IMR-90 (cell line): Measurements from ENCODE around the gene NCS1. TPM values are rescaled to one million over a fixed set of nuclear protein-coding genes. Genes with fewer than 3 reads are reported as not detected.

Experiments used
- ATAC-seq: fragments of 200-7000 bp; cut with Tn5 transposase; 2 replicates; pipeline ENCODE4 v1.9.1; 2020; ENCODE audit warnings: low read depth, mild to moderate bottlenecking, moderate library complexity
- BruUV-seq: library from RNA; stranded (reverse); fragments of 400-500 nt; replicated peaks from 2 replicates; lab custom pipeline; 2021; lab: Mats Ljungman, UMichigan
- CTCF ChIA-PET: fragments of 300-600 bp; formaldehyde crosslinking; extraction: SDS; loops from one replicate; lab custom pipeline; 2021; ENCODE audit warnings: antibody characterized with exemption; lab: Yijun Ruan, JAX
- POLR2A ChIA-PET: fragments of 300-600 bp; sonication (Branson Sonifier 250); formaldehyde crosslinking; loops from one replicate; lab custom pipeline; 2022; ENCODE audit warnings: antibody characterized with exemption; ENCODE audit not compliant: unreplicated experiment; lab: Charles Lee
- DNase-seq: peaks from one replicate; pipeline ENCODE4 v3.0.0; 2013
- H2AFZ ChIP-seq: replicated peaks from 2 replicates; pipeline ENCODE3; 2013; ENCODE audit warnings: low read length, mild to moderate bottlenecking; ENCODE audit not compliant: poor library complexity
- H2AK5ac ChIP-seq: 2 replicates; pipeline ENCODE4 v1.6.1; 2013; ENCODE audit warnings: low read depth, low read length, inconsistent platforms
- H2AK9ac ChIP-seq: replicated peaks from 2 replicates; pipeline ENCODE3; 2013; ENCODE audit warnings: mild to moderate bottlenecking, low read depth, low read length, moderate library complexity; ENCODE audit not compliant: poor library complexity
- H2BK120ac ChIP-seq: 2 replicates; pipeline ENCODE4 v1.6.1; 2013; ENCODE audit warnings: low read depth, low read length, inconsistent platforms
- H2BK15ac ChIP-seq: 3 replicates; pipeline ENCODE4 v1.6.1; 2013; ENCODE audit warnings: low read depth, low read length, inconsistent platforms
- H2BK20ac ChIP-seq: 2 replicates; pipeline ENCODE4 v1.6.1; 2013; ENCODE audit warnings: low read depth, mild to moderate bottlenecking, inconsistent platforms, low read length, moderate library complexity
- H2BK5ac ChIP-seq: 2 replicates; pipeline ENCODE4 v1.6.1; 2013; ENCODE audit warnings: mild to moderate bottlenecking, low read depth, low read length, inconsistent platforms; ENCODE audit not compliant: poor library complexity, severe bottlenecking
- H3K14ac ChIP-seq: replicated peaks from 2 replicates; pipeline ENCODE4 v1.6.1; 2013; ENCODE audit warnings: low read depth, low read length, inconsistent platforms
- H3K18ac ChIP-seq: 2 replicates; pipeline ENCODE4 v1.6.1; 2013; ENCODE audit warnings: low read depth, low read length, control low read depth
- H3K23ac ChIP-seq: 2 replicates; pipeline ENCODE4 v1.6.1; 2013; ENCODE audit warnings: low read depth, low read length, inconsistent platforms
- H3K27ac ChIP-seq: 2 replicates; pipeline ENCODE4 v1.5.1; 2013; ENCODE audit warnings: mild to moderate bottlenecking, control low read depth, low read length; ENCODE audit not compliant: insufficient read depth
- H3K27me3 ChIP-seq: 2 replicates; pipeline ENCODE4 v1.6.1; 2013; ENCODE audit warnings: low read length; ENCODE audit not compliant: control insufficient read depth, insufficient read depth
- H3K36me3 ChIP-seq: 2 replicates; pipeline ENCODE4 v1.6.1; 2013; ENCODE audit warnings: low read length, mixed read lengths; ENCODE audit not compliant: control insufficient read depth, insufficient read depth
- H3K4ac ChIP-seq: 2 replicates; pipeline ENCODE4 v1.6.1; 2013; ENCODE audit warnings: low read depth, low read length, inconsistent platforms
- H3K4me1 ChIP-seq: 2 replicates; pipeline ENCODE4 v1.6.1; 2013; ENCODE audit warnings: low read length, mixed read lengths; ENCODE audit not compliant: control insufficient read depth, insufficient read depth
- H3K4me2 ChIP-seq: 2 replicates; pipeline ENCODE4 v1.6.1; 2013; ENCODE audit warnings: low read depth, mild to moderate bottlenecking, control low read depth, low read length, moderate library complexity
- H3K4me3 ChIP-seq: 2 replicates; pipeline ENCODE4 v1.5.1; 2013; ENCODE audit warnings: low read depth, mild to moderate bottlenecking, control low read depth, low read length, moderate library complexity; ENCODE audit not compliant: insufficient read depth
- H3K56ac ChIP-seq: 2 replicates; pipeline ENCODE4 v1.6.1; 2013; ENCODE audit warnings: low read length, inconsistent platforms; ENCODE audit not compliant: insufficient read depth; ENCODE audit errors: extremely low read depth
- H3K79me1 ChIP-seq, 2 experiments: 2 replicates each; pipeline ENCODE4 v1.6.1; 2013; ENCODE audit warnings: low read length in 2 of 2, inconsistent platforms in 1 of 2, low read depth in 1 of 2
- H3K9ac ChIP-seq: 2 replicates; pipeline ENCODE4 v1.6.1; 2013; ENCODE audit warnings: low read depth, low read length, control low read depth
- H3K9me1 ChIP-seq: 2 replicates; pipeline ENCODE4 v1.6.1; 2013; ENCODE audit warnings: low read length, inconsistent platforms; ENCODE audit not compliant: insufficient read depth
- H3K9me3 ChIP-seq: 2 replicates; pipeline ENCODE4 v1.6.1; 2013; ENCODE audit warnings: low read length; ENCODE audit not compliant: control insufficient read depth, insufficient read depth
- H4K20me1 ChIP-seq: 2 replicates; pipeline ENCODE4 v1.6.1; 2013; ENCODE audit warnings: low read length, inconsistent platforms; ENCODE audit not compliant: insufficient read depth
- H4K5ac ChIP-seq: 2 replicates; pipeline ENCODE4 v1.6.1; 2013; ENCODE audit warnings: mild to moderate bottlenecking, low read depth, low read length, control low read depth
- H4K8ac ChIP-seq, 2 experiments: 2 replicates each; pipeline ENCODE4 v1.6.1; 2013; ENCODE audit warnings: low read depth in 2 of 2, low read length in 2 of 2, control low read depth in 1 of 2, inconsistent platforms in 1 of 2
- H4K91ac ChIP-seq: 2 replicates; pipeline ENCODE4 v1.6.1; 2013; ENCODE audit warnings: low read depth, low read length, inconsistent platforms; ENCODE audit not compliant: insufficient read depth
- BHLHE40 ChIP-seq: fragments of 150-350 bp; IDR thresholded peaks from 2 replicates; pipeline ENCODE4 v1.6.1; 2016; ENCODE audit warnings: mild to moderate bottlenecking, low read depth, low read length
- CEBPB ChIP-seq: IDR thresholded peaks from 2 replicates; pipeline ENCODE4 v1.6.1; 2012; ENCODE audit warnings: low read depth, low read length, improper control_type of control experiment
- CHD1 ChIP-seq: IDR thresholded peaks from 2 replicates; pipeline ENCODE4 v1.6.1; 2012; ENCODE audit warnings: low read depth, low read length, improper control_type of control experiment
- CTCF ChIP-seq: conservative IDR thresholded peaks from 2 replicates; pipeline ENCODE4 v1.5.1; 2012; ENCODE audit warnings: mild to moderate bottlenecking, low read depth, low read length, improper control_type of control experiment
- ELK1 ChIP-seq: fragments of 150-350 bp; IDR thresholded peaks from 2 replicates; pipeline ENCODE4 v1.6.1; 2016; ENCODE audit warnings: low read depth, mild to moderate bottlenecking, low read length, moderate library complexity, borderline replicate concordance
- FOS ChIP-seq: fragments of 150-350 bp; IDR thresholded peaks from 2 replicates; pipeline ENCODE4 v1.6.1; 2016; ENCODE audit warnings: low read depth, low read length
- MAFK ChIP-seq: IDR thresholded peaks from 2 replicates; pipeline ENCODE4 v1.6.1; 2012; ENCODE audit warnings: low read depth, low read length, improper control_type of control experiment
- MAZ ChIP-seq: IDR thresholded peaks from 2 replicates; pipeline ENCODE4 v1.6.1; 2012; ENCODE audit warnings: low read depth, mild to moderate bottlenecking, low read length, improper control_type of control experiment, moderate library complexity, borderline replicate concordance
- MXI1 ChIP-seq: IDR thresholded peaks from 2 replicates; pipeline ENCODE4 v1.6.1; 2012; ENCODE audit warnings: low read depth, mild to moderate bottlenecking, low read length, moderate library complexity, borderline replicate concordance
- NFE2L2 ChIP-seq: fragments of 150-350 bp; IDR thresholded peaks from 2 replicates; pipeline ENCODE4 v1.6.1; 2016; ENCODE audit warnings: low read depth, mild to moderate bottlenecking, low read length
- POLR2A ChIP-seq: IDR thresholded peaks from 2 replicates; pipeline ENCODE4 v1.6.1; 2012; ENCODE audit warnings: mild to moderate bottlenecking, low read depth, low read length
- RAD21 ChIP-seq: IDR thresholded peaks from 2 replicates; pipeline ENCODE4 v1.6.1; 2012; ENCODE audit warnings: low read length, improper control_type of control experiment
- RCOR1 ChIP-seq: IDR thresholded peaks from 2 replicates; pipeline ENCODE4 v1.6.1; 2012; ENCODE audit warnings: mild to moderate bottlenecking, low read length, improper control_type of control experiment; ENCODE audit not compliant: insufficient replicate concordance
- RFX5 ChIP-seq: IDR thresholded peaks from 2 replicates; pipeline ENCODE4 v1.8.0; 2012; ENCODE audit warnings: low read depth, mild to moderate bottlenecking, low read length, moderate library complexity
- SMC3 ChIP-seq: fragments of 150-350 bp; IDR thresholded peaks from 2 replicates; pipeline ENCODE4 v1.6.1; 2016; ENCODE audit warnings: low read depth, mild to moderate bottlenecking, antibody characterized with exemption, low read length, moderate library complexity
- USF2 ChIP-seq: fragments of 150-350 bp; IDR thresholded peaks from 2 replicates; pipeline ENCODE4 v1.6.1; 2017; ENCODE audit warnings: mild to moderate bottlenecking, antibody characterized with exemption, low read length, low read depth
- WGBS, 2 experiments: methylation state at CpG; one replicate each; pipeline versions ENCODE4 v1.1.5 to v1.1.7; 2013; ENCODE audit warnings: missing lambda C conversion rate in 2 of 2; ENCODE audit not compliant: insufficient read length in 1 of 2; ENCODE audit errors: extremely low coverage in 2 of 2; 5-methylcytosine and 5-hydroxymethylcytosine counted together
- dilution Hi-C: fragments of 300-500 bp; cut with HindIII; formaldehyde crosslinking; loops from one replicate; pipeline ENCODE4 v1.14.3; 2018; ENCODE audit warnings: low sequenced_read_pairs; ENCODE audit not compliant: unreplicated experiment
- in situ Hi-C: fragments of 300-500 bp; cut with MboI; formaldehyde crosslinking; loops from 3 replicates; pipeline ENCODE4 v1.14.3; 2019; ENCODE audit warnings: low sequenced_read_pairs, inconsistent platforms, mixed read lengths
- intact Hi-C: fragments of 100-400 bp; cut with micrococcal nuclease; formaldehyde crosslinking; loops from 2 replicates; pipeline ENCODE4 v1.10.0; 2022
- polyA plus RNA-seq, 3 experiments: library from polyadenylated mRNA; depleted of rRNA; stranded (reverse); fragments of >200 nt; gene quantifications; 2 replicates each; pipeline ENCODE4 v1.2.3, GENCODE V29; 2012; ENCODE audit warnings: low replicate concordance in 1 of 3
- total RNA-seq: library from RNA; depleted of rRNA; stranded (reverse); fragments of >200 nt; gene quantifications from 2 replicates; pipeline ENCODE4 v1.2.3, GENCODE V29; 2012

Gene NCS1
- total and polyA plus RNA-seq, 2 of the 4 experiments (the other 2 are of a cell fraction) = 41.0 to 60.5 TPM

GRCh38 chr9:130126721-130127433 is 45.3 kb upstream of the NCS1 start:
- H3K27ac ChIP-seq = no peak overlapping the region
- H3K9ac ChIP-seq = no peak overlapping the region
- ChIA-PET CTCF (no interaction called here), POLR2A (no interaction called here)
- H3K56ac ChIP-seq = no peak overlapping the region
- H4K91ac ChIP-seq = no peak overlapping the region
- no peak overlapping the region for H2AFZ ChIP-seq
- no peak for TF ChIP-seq ELK1
- no peak for TF ChIP-seq CTCF
- TF ChIP-seq FOS = no peak
- no peak for TF ChIP-seq MXI1
- TF ChIP-seq MAZ = no peak
- TF ChIP-seq SMC3 = no peak
- no peak for TF ChIP-seq NFE2L2
- TF ChIP-seq USF2 = no peak
- TF ChIP-seq CEBPB = no peak
- TF ChIP-seq RFX5 = no peak
- TF ChIP-seq MAFK = no peak
- TF ChIP-seq POLR2A = no peak
- no peak for TF ChIP-seq BHLHE40
- TF ChIP-seq CHD1 = no peak
- TF ChIP-seq RAD21 = no peak
- no peak for TF ChIP-seq RCOR1
- no peak overlapping the region for H2BK5ac ChIP-seq
- H2BK20ac ChIP-seq = no peak overlapping the region
- DNase-seq = no peak
- H2AK5ac ChIP-seq = 0 out of 2 replicates have a peak overlapping the region, but pooled peaks have one; percentile 13
- no peak overlapping the region for H3K4me3 ChIP-seq
- no peak overlapping the region for H2BK15ac ChIP-seq
- in situ Hi-C loops (no loop called here), intact Hi-C loops (no loop called here), dilution Hi-C loops (no loop called here)
- no peak overlapping the region for H4K8ac ChIP-seq
- peaks cover 3% of the 10 kb centered on the region for H3K9me1 ChIP-seq
- no peaks in the 10 kb centered on the region for H3K9me3 ChIP-seq
- H4K20me1 ChIP-seq = peaks cover 5% of the 10 kb centered on the region; the same call in 1 of the 2 replicates
- no peak overlapping the region for H3K14ac ChIP-seq
- H3K4ac ChIP-seq = no peak overlapping the region
- BruUV-seq = no TSS peak
- no peaks in the 10 kb centered on the region for H3K27me3 ChIP-seq
- H3K4me2 ChIP-seq = no peak overlapping the region
- no peak overlapping the region for H3K18ac ChIP-seq
- no peak overlapping the region for H4K5ac ChIP-seq
- H3K4me1 ChIP-seq = peaks cover 18% of the 10 kb centered on the region
- peaks cover 24% of the 10 kb centered on the region for H3K36me3 ChIP-seq
- no peak overlapping the region for H2AK9ac ChIP-seq
- H3K79me1 ChIP-seq = peaks cover 0 to 9% of the 10 kb centered on the region in 2 experiments; a peak in 2 of 4 replicates
- WGBS, 2 experiments = no CpG with 5 or more reads among the region's 4 CpGs
- no peak for ATAC-seq
- no peak overlapping the region for H2BK120ac ChIP-seq
- no peak overlapping the region for H3K23ac ChIP-seq
